GM19468 (cell line): Measurements from ENCODE around the gene RBM20.
A peak's percentile ranks its signal among the peaks of the same experiment; 100 is the strongest.
"Not testable (repeated sequence)": the region's sequence is repeated elsewhere in the genome, so short reads cannot be mapped to it uniquely, and the experiment has no call there.

Experiments used
- ATAC-seq: cut with Tn5 transposase; IDR thresholded peaks from one replicate; pipeline ENCODE4 v1.9.1; 2021; ENCODE audit warnings: mild to moderate bottlenecking, moderate library complexity, moderate number of reproducible peaks; ENCODE audit not compliant: unreplicated experiment; ENCODE audit errors: extremely low read depth

RBM20 gene

DNA sequence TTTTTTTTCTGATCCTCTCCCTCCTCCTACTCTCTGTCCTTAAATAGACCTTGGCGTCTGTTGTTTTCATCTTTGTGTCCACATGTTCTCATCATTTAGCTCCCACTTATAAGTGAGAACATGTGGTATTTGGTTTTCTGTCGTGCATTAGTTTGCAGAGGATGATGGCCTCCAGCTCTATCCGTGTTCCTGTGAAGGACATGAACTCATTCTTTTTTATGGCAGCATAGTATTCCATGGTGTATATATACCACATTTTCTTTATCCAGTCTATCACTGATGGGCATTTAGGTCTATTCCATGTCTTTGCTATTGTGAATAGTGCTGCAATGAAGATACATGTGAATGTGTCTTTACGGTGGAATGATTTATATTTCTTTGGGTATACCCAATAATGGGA lies 20.8 kb upstream of the RBM20 start:
- not testable (repeated sequence) for ATAC-seq

DNA sequence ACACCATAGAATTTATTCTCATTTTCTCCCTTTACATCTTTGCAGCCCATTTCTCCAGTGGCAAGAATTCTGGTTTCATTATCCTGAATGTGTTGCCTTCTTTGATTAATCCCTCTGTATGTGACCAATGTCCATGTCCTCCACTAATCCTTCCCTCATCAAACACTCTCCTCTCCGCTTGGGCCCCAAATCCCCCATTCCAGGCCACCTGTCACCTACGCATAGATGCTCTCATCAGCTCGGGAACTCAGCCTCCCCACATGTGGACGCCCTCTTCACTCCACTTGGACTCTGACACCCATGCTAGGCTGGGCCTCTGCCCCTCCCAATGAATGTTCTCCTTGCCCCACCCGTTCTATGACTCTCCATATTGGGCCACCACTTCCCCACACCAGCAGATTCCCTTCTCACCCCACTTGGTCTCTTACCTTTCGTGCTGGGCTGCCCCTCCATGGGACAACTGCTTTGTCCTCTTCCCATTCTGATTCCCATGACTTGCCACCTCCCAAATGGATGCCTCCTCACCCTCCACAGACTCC lies 18.7 kb upstream of the RBM20 start:
- ATAC-seq: no peak

DNA sequence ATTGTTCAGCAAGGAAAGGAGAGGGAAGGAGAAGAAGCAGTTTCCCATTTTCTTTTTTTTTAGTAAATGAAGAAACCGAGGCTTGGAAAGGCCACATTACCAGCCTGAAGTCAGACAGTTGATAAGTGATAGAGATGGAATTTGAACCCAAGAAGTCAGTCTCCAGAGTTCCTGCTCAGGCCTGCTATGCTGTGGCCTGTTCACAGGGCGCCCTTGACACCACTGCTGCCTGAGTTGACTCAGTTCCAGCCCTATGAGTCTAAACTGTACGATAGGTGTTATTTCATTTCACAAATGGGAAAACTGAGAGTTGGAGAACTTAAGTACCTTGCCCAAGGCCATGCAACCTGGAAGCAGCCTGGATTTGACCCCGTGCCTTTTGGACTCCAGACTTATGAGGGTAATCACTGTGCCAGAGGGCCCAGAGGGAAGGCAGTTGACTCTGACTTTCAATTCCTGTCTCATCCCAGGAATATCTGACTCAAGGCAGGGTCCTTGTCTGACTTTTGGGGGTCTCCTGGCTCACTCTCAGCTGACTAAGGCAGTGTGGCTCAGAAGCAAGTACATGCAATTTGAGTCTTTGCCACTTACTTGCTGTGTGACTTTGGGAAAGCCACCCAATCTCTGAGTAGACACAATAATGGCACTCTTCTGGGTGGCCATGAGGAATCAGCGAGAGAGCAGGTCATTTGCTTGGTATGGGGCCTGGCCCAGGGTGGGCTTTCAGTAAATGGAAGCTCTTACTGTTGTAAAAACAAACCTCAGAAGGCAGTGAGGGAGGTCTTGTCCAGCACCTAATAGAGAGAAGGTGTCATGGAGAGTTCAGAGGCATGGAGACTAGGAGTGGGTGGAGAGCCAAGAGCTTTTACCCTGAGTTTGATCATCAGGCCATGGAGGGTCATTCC lies 17.9 kb upstream of the RBM20 start:
- no peak for ATAC-seq

DNA sequence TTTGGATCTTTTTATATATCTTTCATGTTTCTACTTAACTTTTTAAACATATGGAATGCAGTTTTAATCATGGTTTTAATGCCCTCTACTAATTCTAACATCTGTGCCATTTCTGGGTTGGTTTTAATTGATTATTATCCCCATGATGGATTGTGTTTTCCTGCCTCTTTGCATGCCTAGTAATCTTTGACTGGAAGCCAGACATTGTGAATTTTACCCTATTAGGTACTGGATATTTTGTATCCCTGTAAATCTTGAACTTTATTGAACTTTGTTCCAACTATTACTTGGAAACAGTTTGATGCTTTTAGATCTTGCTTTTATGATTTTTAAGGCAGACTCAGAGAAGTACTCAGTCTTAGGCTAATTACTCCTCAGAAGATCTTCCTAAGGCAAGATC lies 16.0 kb upstream of the RBM20 start:
- ATAC-seq: no peak

DNA sequence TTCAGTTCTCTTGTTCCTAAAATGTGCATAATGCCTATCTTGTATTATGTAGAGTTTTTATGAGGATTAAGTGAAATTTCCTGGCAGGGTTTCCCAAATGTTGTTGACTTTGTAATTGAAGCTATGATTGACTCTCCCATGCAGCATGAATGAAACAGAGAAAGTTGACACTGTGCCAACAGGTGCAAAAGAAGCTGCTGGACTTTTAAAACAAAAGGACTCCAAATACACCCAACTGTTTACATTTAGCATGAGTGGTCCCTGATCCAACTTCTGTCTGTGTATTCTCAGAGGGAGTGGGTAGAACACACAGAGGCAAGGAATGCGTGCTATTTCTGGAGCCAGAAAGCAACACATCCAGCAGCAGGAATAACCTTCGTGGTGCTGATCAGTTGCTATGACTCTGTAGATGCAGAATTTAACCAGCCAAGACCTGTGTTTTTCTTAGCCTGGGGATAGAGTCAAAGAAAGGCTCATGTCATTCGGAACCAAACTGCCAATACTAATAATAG lies 14.4 kb upstream of the RBM20 start:
- no peak for ATAC-seq

DNA sequence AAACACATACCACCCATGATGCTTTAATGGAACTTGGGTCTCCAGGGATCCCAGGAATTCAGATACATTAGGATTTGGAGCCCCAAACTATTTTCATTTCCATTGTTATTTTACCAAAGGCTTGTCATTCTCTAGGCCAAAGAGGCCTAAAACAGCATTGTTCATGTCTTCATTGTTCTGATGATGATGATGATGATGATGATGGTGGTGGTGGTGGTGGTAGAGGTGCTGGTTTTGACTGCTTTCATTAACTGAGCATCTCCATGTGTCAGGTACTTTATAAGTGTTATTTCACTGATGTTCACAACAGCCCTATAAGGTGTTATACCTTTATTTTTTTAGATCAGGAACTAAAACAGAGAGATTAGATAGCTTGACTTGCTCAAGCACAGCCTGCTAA lies 12.2 kb upstream of the RBM20 start:
- ATAC-seq: no peak

DNA sequence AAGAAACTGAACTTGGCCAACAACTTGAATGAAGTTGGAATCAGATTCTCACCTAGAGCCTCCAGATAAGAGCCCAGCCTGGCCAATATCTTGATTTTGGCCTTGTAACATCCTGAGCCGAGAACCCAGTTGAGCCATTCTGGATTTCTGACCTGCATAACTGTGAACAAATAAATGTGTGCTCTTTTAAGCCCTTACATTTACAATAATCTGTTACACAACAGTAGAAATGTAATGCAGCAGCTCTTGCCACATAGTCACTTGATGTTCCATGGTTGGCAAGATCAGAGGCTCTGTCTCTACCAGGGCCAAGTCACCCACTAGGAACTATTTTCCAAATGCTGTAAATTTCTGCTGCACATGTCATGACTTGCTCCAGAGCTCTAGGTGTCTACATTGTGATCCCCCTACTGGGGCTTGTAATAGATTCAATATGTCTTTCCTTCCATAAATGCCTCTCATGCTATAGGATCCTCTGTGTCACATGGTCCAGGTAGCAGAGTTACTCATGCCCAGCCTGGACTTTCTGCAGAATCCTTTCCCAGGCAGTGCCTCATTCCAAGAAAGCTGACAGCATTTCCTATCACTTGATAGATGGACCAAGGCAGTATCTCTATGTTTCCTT lies 11.4 kb upstream of the RBM20 start:
- ATAC-seq: no peak

DNA sequence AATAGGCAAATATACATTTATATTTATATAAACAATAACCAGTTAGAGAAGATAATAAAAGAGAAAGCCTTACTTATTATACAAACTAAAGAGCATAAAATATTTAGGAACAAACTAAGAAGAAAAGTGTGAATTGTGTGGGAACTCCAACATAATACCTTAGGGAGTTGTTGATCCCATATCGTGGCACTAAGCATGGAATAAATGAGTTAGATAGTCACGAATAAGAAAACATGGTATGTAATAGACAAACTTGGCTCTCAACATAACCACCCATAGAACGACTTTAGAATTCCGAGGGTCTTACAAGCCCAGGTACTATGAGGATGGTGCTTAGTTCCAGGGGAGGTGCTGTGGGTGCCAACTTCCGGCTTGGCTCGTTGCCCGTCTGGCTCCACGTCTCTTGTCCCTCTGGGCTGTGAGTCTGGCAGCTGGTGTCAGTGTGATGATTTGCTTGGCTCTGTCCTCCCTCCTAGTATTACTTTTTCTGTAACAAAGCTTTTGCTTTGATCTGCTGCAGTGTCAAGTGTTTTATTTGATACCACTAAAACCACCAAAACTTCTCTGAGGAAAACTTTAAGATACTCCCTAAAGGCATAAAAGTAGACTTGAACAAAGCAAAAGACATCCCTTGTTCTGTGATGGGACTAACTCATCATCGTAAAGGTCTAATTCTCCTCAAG lies 9.5 kb upstream of the RBM20 start:
- ATAC-seq: no peak

DNA sequence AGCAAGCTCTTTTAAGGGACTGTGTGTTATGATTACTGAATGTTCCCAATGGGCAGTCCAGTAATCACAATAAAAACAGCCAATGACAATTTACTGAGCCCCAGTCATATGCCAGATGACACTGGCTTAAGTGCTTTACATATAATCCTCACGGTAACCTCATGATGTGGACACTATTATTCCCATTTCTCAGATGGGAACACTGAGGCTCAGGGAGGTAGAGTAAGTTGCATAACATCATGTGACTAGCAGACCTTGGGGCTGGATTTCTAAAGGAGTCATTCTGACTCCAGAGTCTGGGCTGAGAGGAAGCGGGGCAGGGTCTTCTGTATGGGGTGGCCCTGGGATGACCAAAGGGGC lies 7.6 kb upstream of the RBM20 start:
- no peak for ATAC-seq

DNA sequence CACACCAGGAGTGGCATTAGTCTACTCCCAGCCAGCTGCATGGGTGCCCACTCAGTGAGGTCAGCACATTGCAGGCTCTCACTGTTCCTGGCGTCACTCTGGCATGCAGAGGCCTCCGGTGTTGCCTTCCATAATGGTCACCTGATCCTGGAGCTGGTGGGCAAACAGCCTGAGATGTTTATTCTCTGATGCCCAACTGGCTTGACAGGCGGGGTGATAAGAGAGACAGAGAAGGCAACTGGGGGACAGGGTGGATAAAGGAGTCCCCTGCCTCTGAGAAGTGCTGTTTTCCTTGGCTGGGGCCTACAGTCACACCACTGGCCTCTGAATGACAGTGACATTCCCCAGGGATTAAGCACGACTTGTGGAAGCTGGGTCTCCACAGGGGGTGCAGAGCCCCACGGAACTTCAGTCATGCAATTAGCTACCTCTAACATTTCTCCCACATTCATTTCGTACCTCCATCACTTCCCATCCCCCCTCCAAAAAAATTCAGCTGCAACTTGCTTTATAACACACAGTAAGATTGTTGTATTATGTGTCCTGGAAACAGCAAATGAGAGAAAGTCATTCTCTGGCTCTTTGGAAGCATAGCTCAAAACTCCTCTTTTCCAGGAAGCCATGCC lies 7.1 kb upstream of the RBM20 start:
- no peak for ATAC-seq

DNA sequence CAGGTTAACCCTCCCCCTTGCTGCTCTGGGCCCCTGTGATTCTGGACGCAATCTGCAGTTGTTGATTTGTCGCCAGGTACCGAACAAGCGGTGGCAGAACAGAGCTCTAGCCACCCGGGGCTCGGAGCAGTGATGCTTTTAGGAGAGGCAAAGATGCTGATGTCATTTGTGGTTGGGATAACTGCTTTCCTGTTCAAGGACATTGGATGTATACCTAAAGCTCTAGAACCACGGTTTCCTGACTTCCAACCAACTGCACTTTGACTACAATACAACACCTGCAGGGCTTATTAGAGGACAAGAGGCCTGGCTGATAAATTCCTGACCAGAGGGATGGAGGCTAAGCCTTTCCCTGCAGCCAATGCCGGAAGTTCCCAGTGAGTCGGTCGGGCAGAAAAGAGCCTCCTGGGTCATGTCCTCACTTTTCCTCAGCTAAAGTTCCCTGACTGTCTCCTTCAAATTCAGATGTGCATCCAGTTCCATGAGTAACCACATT lies 6.5 kb upstream of the RBM20 start:
- no peak for ATAC-seq

DNA sequence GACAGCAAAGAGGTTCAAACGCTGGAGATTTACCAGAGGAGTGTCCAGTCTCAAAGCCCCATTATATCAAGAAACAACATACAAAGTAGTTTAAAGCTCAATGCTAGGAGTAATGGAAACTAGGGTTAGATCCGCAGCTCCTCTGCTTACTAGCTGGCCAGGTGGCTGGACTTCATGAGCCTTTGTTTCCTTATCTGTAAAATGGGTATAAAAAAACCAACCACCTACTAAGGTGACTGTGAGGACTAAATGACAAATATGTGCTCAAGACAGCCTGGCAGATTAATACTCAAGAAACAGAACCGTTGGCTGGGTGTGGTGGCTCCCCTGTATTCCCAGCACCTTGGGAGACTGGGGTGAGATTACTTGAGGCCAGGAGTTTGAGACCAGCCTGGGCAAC lies 5.8 kb upstream of the RBM20 start:
- no peak for ATAC-seq

DNA sequence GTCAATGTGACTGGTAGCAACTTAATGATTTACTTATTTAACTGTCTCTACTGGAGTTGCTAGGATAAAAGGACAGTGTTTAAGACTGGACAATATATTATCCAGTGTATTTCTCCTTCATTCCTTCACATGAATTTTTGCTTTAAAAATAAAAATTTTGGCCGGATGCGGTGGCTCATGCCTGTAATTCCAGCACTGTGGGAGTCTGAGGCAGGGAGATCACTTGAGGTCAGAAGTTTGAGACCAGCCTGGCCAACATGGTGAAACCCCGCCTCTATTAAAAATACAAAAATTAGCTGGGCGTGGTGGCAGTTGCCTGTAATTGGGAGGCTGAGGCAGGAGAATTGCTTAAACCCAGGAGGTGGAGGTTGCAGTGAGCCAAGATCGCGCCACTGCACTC lies 5.1 kb upstream of the RBM20 start:
- ATAC-seq: not testable (repeated sequence)

DNA sequence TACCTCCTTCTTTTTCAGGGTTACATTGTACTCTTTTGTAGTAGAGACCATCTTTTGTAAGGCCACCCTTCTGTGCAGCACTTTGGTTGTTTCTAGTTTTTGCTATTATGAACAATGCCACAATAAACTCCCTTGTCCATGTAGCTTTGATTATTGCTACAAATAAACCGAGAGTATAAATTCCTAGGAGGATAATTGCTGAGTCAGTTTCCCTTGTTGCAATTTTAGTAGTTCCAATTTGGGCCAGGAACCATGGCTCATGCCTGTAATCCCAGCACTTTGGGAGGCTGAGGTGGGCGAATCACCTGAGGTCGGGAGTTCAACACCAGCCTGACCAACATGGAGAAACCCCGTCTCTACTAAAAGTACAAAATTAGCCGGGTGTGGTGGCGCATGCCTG lies 4.3 kb upstream of the RBM20 start:
- ATAC-seq: not testable (repeated sequence)

DNA sequence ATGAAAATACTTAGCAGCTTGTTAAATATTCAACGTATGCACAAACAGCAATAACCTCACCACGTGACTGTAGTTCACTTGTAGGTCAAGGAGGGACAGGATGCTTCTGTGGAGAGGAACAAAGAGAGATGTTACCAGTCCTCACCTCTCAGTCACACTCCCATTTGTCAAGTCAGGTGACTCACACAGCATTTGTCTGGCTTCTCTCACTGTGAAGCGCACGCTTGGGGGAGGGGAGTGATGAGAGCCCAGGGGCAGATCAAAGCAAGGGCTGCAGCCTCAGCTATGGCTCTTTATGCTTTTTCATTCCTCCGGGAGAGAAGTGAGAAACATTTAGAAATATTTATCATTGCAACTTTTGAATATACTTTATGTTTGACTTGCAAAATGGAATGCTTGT lies 2.9 kb upstream of the RBM20 start:
- peak; percentile 43 for ATAC-seq

DNA sequence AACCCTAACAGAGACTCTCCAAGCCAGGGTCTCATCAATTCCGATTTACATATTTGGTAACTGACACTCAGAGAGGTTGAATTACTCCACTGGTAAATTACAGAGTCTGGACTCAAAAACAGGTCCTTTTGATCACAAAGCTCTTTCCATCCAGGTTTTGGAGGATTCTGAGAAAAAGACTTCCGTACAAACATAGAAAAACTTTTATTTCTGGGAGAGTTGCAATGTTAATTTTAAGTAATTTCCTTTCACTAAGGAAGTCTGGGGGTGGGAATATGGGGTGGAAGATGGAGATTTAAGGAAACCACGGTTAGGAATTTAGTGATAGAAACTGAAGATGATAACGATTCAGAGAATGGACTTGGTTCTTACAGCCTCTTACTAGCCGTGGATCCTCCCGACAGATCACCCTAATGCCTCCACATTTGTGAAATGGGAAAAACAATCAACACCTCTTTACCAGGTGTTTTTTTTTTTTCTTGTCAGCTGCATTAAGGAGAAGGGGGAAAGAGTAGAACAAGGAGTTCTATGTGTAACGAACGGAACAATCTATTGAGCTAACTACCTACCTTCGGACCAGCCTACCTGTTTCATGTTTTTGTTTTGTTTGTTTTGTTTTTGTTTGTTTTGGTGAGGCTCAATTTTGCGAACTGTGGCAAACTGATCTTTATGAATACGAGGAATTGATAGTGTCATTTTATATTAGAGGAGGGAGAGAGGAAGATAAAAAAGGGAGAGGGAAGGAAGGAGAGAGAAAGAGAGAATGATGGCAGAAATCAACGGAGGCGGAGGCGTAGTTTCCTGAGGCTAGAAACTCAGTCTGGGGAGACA lies 1.7 kb upstream of the RBM20 start:
- no peak for ATAC-seq

DNA sequence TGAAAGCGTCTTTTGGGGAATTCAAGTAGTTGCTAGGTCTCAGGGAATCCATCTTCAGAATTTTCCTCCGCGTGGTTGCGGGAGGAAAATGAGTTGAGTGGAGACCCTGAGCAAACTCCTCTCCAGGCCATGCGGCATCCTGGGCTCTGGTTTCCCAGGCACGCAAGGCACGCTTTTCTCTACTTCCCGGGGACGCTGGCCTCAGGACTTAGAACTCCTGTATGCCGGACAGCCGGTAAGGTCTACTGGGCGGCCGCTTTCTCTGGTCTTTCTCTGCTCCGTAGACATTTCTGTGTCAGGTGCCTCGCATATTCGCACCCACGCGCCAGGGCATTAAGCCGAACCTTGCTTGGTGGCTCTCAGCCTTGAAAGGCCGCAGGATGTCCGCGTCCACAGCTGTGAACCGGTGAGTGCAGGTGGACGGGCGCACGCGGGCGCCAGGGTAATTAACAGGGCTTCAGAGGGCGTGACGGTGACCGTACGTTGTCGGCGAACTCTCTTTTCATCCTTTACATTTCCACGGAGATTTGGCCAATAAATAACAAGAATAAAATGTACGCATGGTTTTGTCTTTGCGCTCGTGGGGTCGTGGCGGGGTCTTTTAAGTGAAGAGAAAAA lies 992 bp upstream of the RBM20 start:
- no peak for ATAC-seq

DNA sequence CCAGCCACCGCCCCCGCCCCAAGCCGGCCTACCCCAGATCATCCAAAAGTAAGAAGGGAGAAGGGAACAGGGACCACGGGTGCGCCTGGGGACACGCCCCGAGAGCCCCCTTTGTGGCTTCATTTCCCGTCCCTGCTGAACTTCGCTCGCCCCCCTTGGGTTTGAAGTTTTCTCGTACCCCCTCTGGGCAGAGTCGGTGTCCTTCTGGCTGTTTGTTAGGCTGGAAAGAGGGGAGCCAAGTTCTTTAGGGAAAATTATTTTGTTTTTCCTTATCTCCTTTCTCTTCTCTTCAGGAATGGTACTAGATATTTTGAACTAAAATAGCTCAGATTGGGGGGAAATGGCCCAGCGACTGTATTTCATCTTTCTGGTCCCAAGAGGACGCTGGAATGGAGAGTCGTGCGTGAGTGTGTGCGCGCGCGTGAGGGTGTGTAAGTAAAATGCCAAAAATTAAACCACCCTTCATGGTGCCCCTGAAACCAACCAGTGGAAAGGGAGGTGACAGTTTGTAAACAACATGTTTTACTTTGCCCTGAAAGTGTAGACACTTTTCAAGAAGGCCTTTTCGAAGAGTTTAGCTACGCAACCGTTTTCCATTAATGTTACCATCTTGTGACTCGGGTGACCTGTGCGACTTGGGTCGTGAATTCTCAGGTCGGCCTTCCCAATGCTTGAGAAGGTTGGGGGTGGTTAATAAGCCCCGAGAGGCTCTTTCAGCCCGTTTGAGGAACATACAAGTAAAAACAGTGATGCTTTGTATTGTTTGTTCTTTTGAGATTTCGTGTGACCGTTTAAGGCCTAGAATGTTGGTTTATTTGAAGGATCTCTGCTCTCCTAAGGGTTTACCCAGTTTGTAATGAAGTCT lies 694 bp downstream of the RBM20 start:
- ATAC-seq: no peak
